ENCODE measurements around the gene CDH3.

- TF ChIP-seq CTCF (IDR thresholded peaks at IDR 0.05) = no peak
- no peak for TF ChIP-seq POLR2AphosphoS5 (IDR thresholded peaks at IDR 0.05)
- no peak for TF ChIP-seq POLR2A (IDR thresholded peaks at IDR 0.05)
Measured at GRCh38 chr16:68655806-68656205, 10.7 kb downstream of the CDH3 start.
